Measurements from ENCODE around the gene HOGA1. TPM values are rescaled to one million over a fixed set of nuclear protein-coding genes. Genes with fewer than 3 reads are reported as not detected.
A peak's percentile ranks its signal among the peaks of the same experiment; 100 is the strongest.

The HOGA1 gene
- total RNA-seq, 1 donor from 2014 or later = 0.98 TPM

- intact Hi-C loops (cut with DNase I) = no loop called here
- DNase-seq (ENCODE audit: extremely low spot score in 2 of 2) = no peak
- Histone ChIP-seq H3K27ac (no peak overlapping the region), H3K9me3 (no peaks in the 10 kb centered on the region), H3K36me3 (peaks cover 0 to 18% of the 10 kb centered on the region in 2 donors), H3K4me1 (peaks cover under 1% of the 10 kb centered on the region), H3K4me3 (no peak overlapping the region), H3K27me3 (no peaks in the 10 kb centered on the region)
- TF ChIP-seq, protein P1, sequence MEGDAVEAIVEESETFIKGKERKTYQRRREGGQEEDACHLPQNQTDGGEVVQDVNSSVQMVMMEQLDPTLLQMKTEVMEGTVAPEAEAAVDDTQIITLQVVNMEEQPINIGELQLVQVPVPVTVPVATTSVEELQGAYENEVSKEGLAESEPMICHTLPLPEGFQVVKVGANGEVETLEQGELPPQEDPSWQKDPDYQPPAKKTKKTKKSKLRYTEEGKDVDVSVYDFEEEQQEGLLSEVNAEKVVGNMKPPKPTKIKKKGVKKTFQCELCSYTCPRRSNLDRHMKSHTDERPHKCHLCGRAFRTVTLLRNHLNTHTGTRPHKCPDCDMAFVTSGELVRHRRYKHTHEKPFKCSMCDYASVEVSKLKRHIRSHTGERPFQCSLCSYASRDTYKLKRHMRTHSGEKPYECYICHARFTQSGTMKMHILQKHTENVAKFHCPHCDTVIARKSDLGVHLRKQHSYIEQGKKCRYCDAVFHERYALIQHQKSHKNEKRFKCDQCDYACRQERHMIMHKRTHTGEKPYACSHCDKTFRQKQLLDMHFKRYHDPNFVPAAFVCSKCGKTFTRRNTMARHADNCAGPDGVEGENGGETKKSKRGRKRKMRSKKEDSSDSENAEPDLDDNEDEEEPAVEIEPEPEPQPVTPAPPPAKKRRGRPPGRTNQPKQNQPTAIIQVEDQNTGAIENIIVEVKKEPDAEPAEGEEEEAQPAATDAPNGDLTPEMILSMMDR (IDR thresholded peaks at IDR 0.05) = no peak
- no peak for TF ChIP-seq POLR2A (IDR thresholded peaks at IDR 0.05)
- TF ChIP-seq POLR2AphosphoS5 (IDR thresholded peaks at IDR 0.05; ENCODE audit: insufficient read depth in 1 of 2, low read depth in 1 of 2) = no peak
Measured at GRCh38 chr10:97564776-97565175, 19.4 kb upstream of the HOGA1 start.

DNA sequence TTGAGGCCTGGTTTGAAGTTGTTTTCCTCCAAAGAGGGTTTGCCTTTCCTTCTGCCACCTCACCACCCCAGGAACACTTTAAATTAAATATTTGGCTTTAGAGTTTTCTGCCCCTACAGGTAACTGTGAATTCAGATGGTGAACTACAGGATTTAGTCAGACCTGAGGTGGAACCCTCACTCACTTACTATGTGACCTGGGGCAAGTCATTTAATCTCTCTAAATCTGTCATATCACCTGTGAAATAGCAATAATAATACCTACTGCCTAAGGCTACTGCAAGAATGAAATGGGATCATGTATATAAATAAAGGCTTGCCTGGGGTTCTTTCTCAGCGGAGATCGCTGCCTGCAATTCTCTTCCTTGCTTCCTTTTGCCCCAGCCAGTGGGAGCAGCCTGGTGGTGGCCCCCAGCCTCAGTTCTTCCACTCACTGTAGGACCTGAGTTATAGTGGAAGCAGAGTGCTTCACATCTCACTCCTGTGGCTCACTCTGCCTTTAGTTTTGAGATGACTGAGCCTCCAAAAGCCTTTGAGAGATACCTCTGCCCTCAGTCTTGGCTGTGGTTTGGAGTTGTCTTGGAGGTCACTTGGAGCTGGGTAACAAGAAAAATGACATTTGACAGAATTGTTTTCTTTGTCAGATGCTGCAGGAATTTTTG lies 17.7 kb upstream of the HOGA1 start:
- Histone ChIP-seq H3K9me3 (no peaks in the 10 kb centered on the region), H3K27me3 (no peaks in the 10 kb centered on the region), H3K36me3 (peaks cover 0 to 25% of the 10 kb centered on the region in 2 donors), H3K4me1 (peaks cover 17% of the 10 kb centered on the region), H3K27ac (no peak overlapping the region), H3K4me3 (no peak overlapping the region)
- DNase-seq (ENCODE audit: extremely low spot score in 2 of 2) = no peak
- intact Hi-C loops (cut with DNase I) = no loop called here
- TF ChIP-seq POLR2AphosphoS5 (IDR thresholded peaks at IDR 0.05; ENCODE audit: insufficient read depth in 1 of 2, low read depth in 1 of 2) (no peak), POLR2A (IDR thresholded peaks at IDR 0.05) (no peak)
- TF ChIP-seq, protein P1 (IDR thresholded peaks at IDR 0.05) = no peak

DNA sequence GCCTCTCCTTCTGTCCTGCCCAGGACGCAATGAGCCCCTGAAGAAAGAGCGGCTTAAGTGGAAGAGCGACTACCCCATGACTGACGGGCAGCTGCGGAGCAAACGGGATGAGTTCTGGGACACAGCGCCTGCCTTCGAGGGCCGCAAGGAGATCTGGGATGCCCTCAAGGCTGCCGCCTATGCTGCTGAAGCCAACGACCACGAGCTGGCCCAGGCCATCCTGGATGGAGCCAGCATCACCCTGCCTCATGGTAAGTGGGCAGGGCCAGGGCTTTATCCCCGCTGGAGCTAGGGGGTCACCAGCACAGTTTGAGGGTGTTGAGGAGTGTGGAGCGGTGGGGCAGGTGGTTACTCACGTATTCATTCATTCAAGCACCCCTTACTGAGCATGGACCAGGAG lies 16.3 kb upstream of the HOGA1 start:
- TF ChIP-seq POLR2AphosphoS5 (IDR thresholded peaks at IDR 0.05; ENCODE audit: insufficient read depth in 1 of 2, low read depth in 1 of 2) (no peak), POLR2A (IDR thresholded peaks at IDR 0.05) (no peak)
- TF ChIP-seq, protein P1 (IDR thresholded peaks at IDR 0.05) = no peak
- Histone ChIP-seq H3K4me1 (peaks cover 29% of the 10 kb centered on the region), H3K27me3 (no peaks in the 10 kb centered on the region), H3K27ac (no peak overlapping the region), H3K36me3 (peaks cover 0 to 25% of the 10 kb centered on the region in 2 donors), H3K9me3 (no peaks in the 10 kb centered on the region), H3K4me3 (no peak overlapping the region)
- no peak for DNase-seq (ENCODE audit: extremely low spot score in 2 of 2)
- intact Hi-C loops (cut with DNase I) = no loop called here

DNA sequence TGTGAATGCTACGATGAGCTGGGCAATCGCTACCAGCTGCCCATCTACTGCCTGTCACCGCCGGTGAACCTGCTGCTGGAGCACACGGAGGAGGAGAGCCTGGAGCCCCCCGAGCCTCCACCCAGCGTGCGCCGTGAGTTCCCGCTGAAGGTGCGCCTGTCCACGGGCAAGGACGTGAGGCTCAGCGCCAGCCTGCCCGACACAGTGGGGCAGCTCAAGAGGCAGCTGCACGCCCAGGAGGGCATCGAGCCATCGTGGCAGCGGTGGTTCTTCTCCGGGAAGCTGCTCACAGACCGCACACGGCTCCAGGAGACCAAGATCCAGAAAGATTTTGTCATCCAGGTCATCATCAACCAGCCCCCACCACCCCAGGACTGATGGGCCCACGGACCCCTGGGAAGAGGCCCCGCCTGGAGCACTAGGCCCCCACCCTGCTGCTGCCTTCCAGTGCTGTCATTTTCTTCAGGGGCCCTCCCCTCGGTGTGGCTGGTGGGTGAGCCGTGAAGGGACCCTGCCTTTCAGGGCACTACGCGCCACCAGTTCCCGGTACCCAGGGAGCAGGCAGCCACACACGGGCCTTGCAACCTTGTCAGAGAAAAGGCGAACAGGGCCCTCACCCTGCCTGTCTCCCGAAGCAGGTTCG lies 13.9 kb upstream of the HOGA1 start:
- peak overlapping the region; percentile 53 for H3K27ac ChIP-seq
- no peak for TF ChIP-seq POLR2A (IDR thresholded peaks at IDR 0.05)
- TF ChIP-seq, protein P1 (IDR thresholded peaks at IDR 0.05) = no peak
- no peak for TF ChIP-seq POLR2AphosphoS5 (IDR thresholded peaks at IDR 0.05; ENCODE audit: insufficient read depth in 1 of 2, low read depth in 1 of 2)
- H3K36me3 ChIP-seq = peaks cover 0 to 25% of the 10 kb centered on the region in 2 donors
- H3K4me3 ChIP-seq = no peak overlapping the region
- peaks cover 41% of the 10 kb centered on the region for H3K4me1 ChIP-seq
- no peaks in the 10 kb centered on the region for H3K9me3 ChIP-seq
- no peak for DNase-seq (ENCODE audit: extremely low spot score in 2 of 2)
- intact Hi-C loops (cut with DNase I) = loop anchor here (5.0 kb wide), 1 partner anchor 42 kb away; no protein-coding TSS in a partner anchor
- H3K27me3 ChIP-seq = no peaks in the 10 kb centered on the region
